ENCODE results near the gene IGFBP5. TPM values are rescaled to one million over a fixed set of nuclear protein-coding genes. Genes with fewer than 3 reads are reported as not detected.

The IGFBP5 gene
- total and polyA plus RNA-seq, 2 donors (not counting 3 experiments of a cell fraction or from before 2014, with no cell fraction given): 0.06 TPM; not detected in 1

GRCh38 chr2:216664593-216665034, 30.7 kb downstream of the IGFBP5 start:
- no TSS peak for BruUV-seq (replicated peaks)
- peak; percentile 43 for DNase-seq (ENCODE audit: low read depth, low spot score)
- Histone ChIP-seq H3K79me2 (ENCODE audit: control insufficient read depth, insufficient read depth, low read length) (no peaks in the 10 kb centered on the region), H3K27me3 (ENCODE audit: control insufficient read depth in 2 of 2, insufficient read depth in 2 of 2, low read length in 2 of 2) (no peaks in the 10 kb centered on the region), H3K9ac (replicated peaks; ENCODE audit: extremely low read depth, insufficient read depth, low read length) (no peak overlapping the region), H3K4me2 (ENCODE audit: insufficient read depth, low read length) (no peak overlapping the region), H3K4me3 (replicated peaks in 1 of 3; ENCODE audit: insufficient read depth in 1 of 3, low read depth in 1 of 3, low read length in 3 of 3) (no peak overlapping the region), H4K20me1 (replicated peaks; ENCODE audit: control insufficient read depth, extremely low read depth, insufficient read depth, low read length) (no peaks in the 10 kb centered on the region), H3K27ac (ENCODE audit: insufficient read depth, low read depth, low read length) (no peak overlapping the region), H3K9me3 (replicated peaks; ENCODE audit: control insufficient read depth, insufficient read depth, low read length) (no peaks in the 10 kb centered on the region), H2AFZ (ENCODE audit: low read depth, low read length) (no peak overlapping the region), H3K4me1 (ENCODE audit: control insufficient read depth, extremely low read depth, insufficient read depth, low read length) (peaks cover 8% of the 10 kb centered on the region), H3K36me3 (ENCODE audit: control insufficient read depth in 2 of 2, extremely low read depth in 1 of 2, insufficient read depth in 2 of 2, low read length in 2 of 2) (peaks cover 0 to 2% of the 10 kb centered on the region in 2 experiments), H3K9me1 (replicated peaks; ENCODE audit: control insufficient read depth, extremely low read depth, insufficient read depth, low read length) (no peaks in the 10 kb centered on the region)
- ChIA-PET POLR2A (no interaction called here), CTCF (interaction anchor here (1.0 to 12.6 kb wide), 6 partner anchors 20 to 337 kb away, joined by 3 to 583 read pairs (median 8); no protein-coding TSS in a partner anchor)
- TF ChIP-seq GATA2 (IDR thresholded peaks at IDR 0.05; ENCODE audit: insufficient read depth, insufficient read length, low read depth, low read length) (peak; percentile 67), FOS (IDR thresholded peaks at IDR 0.05; ENCODE audit: borderline replicate concordance, insufficient read depth, low read length) (peak; percentile 49), CTCF (IDR thresholded peaks at IDR 0.05; ENCODE audit: extremely low read depth in 1 of 2, insufficient read depth in 1 of 2, low read depth in 1 of 2, low read length in 2 of 2) (peak in 1 of 2 donors; percentile 41), JUN (IDR thresholded peaks at IDR 0.05; ENCODE audit: borderline replicate concordance, insufficient read depth, insufficient read length, low read depth) (no peak)
- dilution Hi-C loops (cut with MboI; ENCODE audit: extremely low pct_ligation_motif_present, low sequenced_read_pairs) (no loop called here), intact Hi-C loops (cut with micrococcal nuclease) (loop anchor here (5.0 kb wide), 3 partner anchors 67 to 442 kb away; no protein-coding TSS in a partner anchor)
- FAIRE-seq: no peak

DNA sequence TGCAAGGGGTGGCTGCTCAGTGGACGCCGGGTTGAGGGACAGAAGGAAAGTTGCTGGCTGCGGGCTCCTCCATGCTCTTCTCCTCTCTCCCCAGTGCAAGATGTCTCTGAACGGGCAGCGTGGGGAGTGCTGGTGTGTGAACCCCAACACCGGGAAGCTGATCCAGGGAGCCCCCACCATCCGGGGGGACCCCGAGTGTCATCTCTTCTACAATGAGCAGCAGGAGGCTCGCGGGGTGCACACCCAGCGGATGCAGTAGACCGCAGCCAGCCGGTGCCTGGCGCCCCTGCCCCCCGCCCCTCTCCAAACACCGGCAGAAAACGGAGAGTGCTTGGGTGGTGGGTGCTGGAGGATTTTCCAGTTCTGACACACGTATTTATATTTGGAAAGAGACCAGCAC, 31.5 kb downstream of the IGFBP5 start:
- BruUV-seq (replicated peaks): no TSS peak
- Histone ChIP-seq H3K4me1 (ENCODE audit: control insufficient read depth, extremely low read depth, insufficient read depth, low read length) (peaks cover 8% of the 10 kb centered on the region), H3K9me3 (replicated peaks; ENCODE audit: control insufficient read depth, insufficient read depth, low read length) (no peaks in the 10 kb centered on the region), H3K9me1 (replicated peaks; ENCODE audit: control insufficient read depth, extremely low read depth, insufficient read depth, low read length) (no peaks in the 10 kb centered on the region), H3K27ac (ENCODE audit: insufficient read depth, low read depth, low read length) (no peak overlapping the region), H3K9ac (replicated peaks; ENCODE audit: extremely low read depth, insufficient read depth, low read length) (no peak overlapping the region), H3K4me3 (replicated peaks in 1 of 3; ENCODE audit: insufficient read depth in 1 of 3, low read depth in 1 of 3, low read length in 3 of 3) (no peak overlapping the region), H4K20me1 (replicated peaks; ENCODE audit: control insufficient read depth, extremely low read depth, insufficient read depth, low read length) (no peaks in the 10 kb centered on the region), H3K4me2 (ENCODE audit: insufficient read depth, low read length) (no peak overlapping the region), H3K79me2 (ENCODE audit: control insufficient read depth, insufficient read depth, low read length) (no peaks in the 10 kb centered on the region), H3K27me3 (ENCODE audit: control insufficient read depth in 2 of 2, insufficient read depth in 2 of 2, low read length in 2 of 2) (no peaks in the 10 kb centered on the region), H2AFZ (ENCODE audit: low read depth, low read length) (no peak overlapping the region), H3K36me3 (ENCODE audit: control insufficient read depth in 2 of 2, extremely low read depth in 1 of 2, insufficient read depth in 2 of 2, low read length in 2 of 2) (peaks cover 0 to 2% of the 10 kb centered on the region in 2 experiments)
- CTCF ChIA-PET: interaction anchor here (0.5 to 12.6 kb wide), 4 partner anchors 19 to 261 kb away, joined by 3 to 583 read pairs (median 4); no protein-coding TSS in a partner anchor
- POLR2A ChIA-PET: no interaction called here
- intact Hi-C loops (cut with micrococcal nuclease): no loop called here
- TF ChIP-seq EZH2 (IDR thresholded peaks at IDR 0.05; ENCODE audit: borderline replicate concordance, low read depth, low read length, severe bottlenecking) (no peak), POLR2A (IDR thresholded peaks at IDR 0.05; ENCODE audit: low read depth, low read length) (no peak), MYC (IDR thresholded peaks at IDR 0.05; ENCODE audit: low read depth, low read length) (no peak), POLR2AphosphoS5 (IDR thresholded peaks at IDR 0.05; ENCODE audit: insufficient read depth, low read depth, low read length) (no peak), JUN (IDR thresholded peaks at IDR 0.05; ENCODE audit: borderline replicate concordance, insufficient read depth, insufficient read length, low read depth) (no peak), CTCF (IDR thresholded peaks at IDR 0.05; ENCODE audit: extremely low read depth in 1 of 2, insufficient read depth in 1 of 2, low read depth in 1 of 2, low read length in 2 of 2) (no peak), GATA2 (IDR thresholded peaks at IDR 0.05; ENCODE audit: insufficient read depth, insufficient read length, low read depth, low read length) (no peak), FOS (IDR thresholded peaks at IDR 0.05; ENCODE audit: borderline replicate concordance, insufficient read depth, low read length) (no peak)
- TF ChIP-seq, protein P1, sequence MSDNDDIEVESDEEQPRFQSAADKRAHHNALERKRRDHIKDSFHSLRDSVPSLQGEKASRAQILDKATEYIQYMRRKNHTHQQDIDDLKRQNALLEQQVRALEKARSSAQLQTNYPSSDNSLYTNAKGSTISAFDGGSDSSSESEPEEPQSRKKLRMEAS (IDR thresholded peaks at IDR 0.05; ENCODE audit: insufficient read depth, insufficient read length): no peak
- dilution Hi-C loops (cut with MboI; ENCODE audit: extremely low pct_ligation_motif_present, low sequenced_read_pairs): no loop called here
- DNase-seq (ENCODE audit: low read depth, low spot score): no peak
- no peak for FAIRE-seq
